ENCODE measurements around the gene IFT74. TPM values are rescaled to one million over a fixed set of nuclear protein-coding genes. Genes with fewer than 3 reads are reported as not detected.

Gene IFT74
- total and polyA plus RNA-seq, 2 donors (not counting 1 experiment from before 2014, with no cell fraction given): 12.8 to 18.0 TPM

GRCh38 chr9:27054125-27054524, 97.9 kb downstream of the IFT74 start:
- Histone ChIP-seq H2AFZ (ENCODE audit: low read length) (no peak overlapping the region), H3K27ac (ENCODE audit: insufficient read depth, low read length) (no peak overlapping the region), H3K4me3 (replicated peaks in 1 of 4; ENCODE audit: control extremely low read depth in 1 of 4, insufficient read depth in 1 of 4, low read depth in 3 of 4, low read length in 4 of 4) (no peak overlapping the region), H4K20me1 (ENCODE audit: control insufficient read depth, extremely low read depth, insufficient read depth, low read length) (no peaks in the 10 kb centered on the region), H3K4me2 (ENCODE audit: extremely low read depth, insufficient read depth, low read length) (no peak overlapping the region), H3K9me3 (ENCODE audit: control insufficient read depth, insufficient read depth, low read depth, low read length) (no peaks in the 10 kb centered on the region), H3K36me3 (ENCODE audit: control insufficient read depth, insufficient read depth, low read length) (no peaks in the 10 kb centered on the region), H3K9ac (ENCODE audit: insufficient read depth, low read length) (no peak overlapping the region), H3K79me2 (ENCODE audit: control insufficient read depth, insufficient read depth, low read length) (no peaks in the 10 kb centered on the region), H3K27me3 (ENCODE audit: control insufficient read depth, insufficient read depth, low read length) (no peaks in the 10 kb centered on the region), H3K4me1 (ENCODE audit: control insufficient read depth, extremely low read depth, insufficient read depth, low read length) (no peaks in the 10 kb centered on the region)
- TF ChIP-seq EZH2 (IDR thresholded peaks at IDR 0.05; ENCODE audit: low read length, missing control alignments) (no peak), CTCF (conservative IDR thresholded peaks at IDR 0.05 in 1 of 2, IDR thresholded peaks at IDR 0.05 in 1 of 2; ENCODE audit: low read depth in 1 of 2, low read length in 2 of 2) (no peak)
- no peak for DNase-seq (ENCODE audit: low read depth in 2 of 2)

GRCh38 chr9:27054841-27055240, 98.6 kb downstream of the IFT74 start:
- H3K27me3 ChIP-seq (ENCODE audit: control insufficient read depth, insufficient read depth, low read length): no peaks in the 10 kb centered on the region
- H3K27ac ChIP-seq (ENCODE audit: insufficient read depth, low read length): no peak overlapping the region
- no peak overlapping the region for H3K4me2 ChIP-seq (ENCODE audit: extremely low read depth, insufficient read depth, low read length)
- H2AFZ ChIP-seq (ENCODE audit: low read length): no peak overlapping the region
- no peaks in the 10 kb centered on the region for H3K4me1 ChIP-seq (ENCODE audit: control insufficient read depth, extremely low read depth, insufficient read depth, low read length)
- no peak overlapping the region for H3K4me3 ChIP-seq (replicated peaks in 1 of 4; ENCODE audit: control extremely low read depth in 1 of 4, insufficient read depth in 1 of 4, low read depth in 3 of 4, low read length in 4 of 4)
- H3K9me3 ChIP-seq (ENCODE audit: control insufficient read depth, insufficient read depth, low read depth, low read length): no peaks in the 10 kb centered on the region
- TF ChIP-seq EZH2 (IDR thresholded peaks at IDR 0.05; ENCODE audit: low read length, missing control alignments): no peak
- no peak for TF ChIP-seq CTCF (conservative IDR thresholded peaks at IDR 0.05 in 1 of 2, IDR thresholded peaks at IDR 0.05 in 1 of 2; ENCODE audit: low read depth in 1 of 2, low read length in 2 of 2)
- no peaks in the 10 kb centered on the region for H3K36me3 ChIP-seq (ENCODE audit: control insufficient read depth, insufficient read depth, low read length)
- H4K20me1 ChIP-seq (ENCODE audit: control insufficient read depth, extremely low read depth, insufficient read depth, low read length): no peaks in the 10 kb centered on the region
- H3K79me2 ChIP-seq (ENCODE audit: control insufficient read depth, insufficient read depth, low read length): no peaks in the 10 kb centered on the region
- no peak for DNase-seq (ENCODE audit: low read depth in 2 of 2)
- H3K9ac ChIP-seq (ENCODE audit: insufficient read depth, low read length): no peak overlapping the region

DNA sequence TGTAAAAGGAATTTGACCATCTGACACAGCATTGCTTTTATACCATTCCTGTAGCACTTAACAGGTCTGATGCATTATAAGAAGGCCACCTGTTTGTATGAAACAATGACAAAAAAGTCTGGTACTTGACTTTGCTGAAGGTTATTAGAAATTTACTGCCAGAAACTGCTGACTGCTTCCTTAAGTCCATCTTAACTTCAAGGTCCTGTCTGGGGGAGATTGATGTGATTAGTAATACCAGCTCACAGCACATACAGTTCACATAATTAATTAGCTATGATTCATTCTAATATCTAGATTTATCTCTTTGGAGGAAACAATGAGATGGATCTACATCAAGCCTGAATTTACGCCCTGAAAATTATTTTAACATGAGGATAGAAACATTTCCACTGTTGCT, 103.2 kb downstream of the IFT74 start:
- H2AFZ ChIP-seq (ENCODE audit: low read length): no peak overlapping the region
- no peaks in the 10 kb centered on the region for H3K27me3 ChIP-seq (ENCODE audit: control insufficient read depth, insufficient read depth, low read length)
- H4K20me1 ChIP-seq (ENCODE audit: control insufficient read depth, extremely low read depth, insufficient read depth, low read length): no peaks in the 10 kb centered on the region
- no peaks in the 10 kb centered on the region for H3K79me2 ChIP-seq (ENCODE audit: control insufficient read depth, insufficient read depth, low read length)
- TF ChIP-seq CTCF (conservative IDR thresholded peaks at IDR 0.05 in 1 of 2, IDR thresholded peaks at IDR 0.05 in 1 of 2; ENCODE audit: low read depth in 1 of 2, low read length in 2 of 2) (no peak), EZH2 (IDR thresholded peaks at IDR 0.05; ENCODE audit: low read length, missing control alignments) (no peak)
- no peaks in the 10 kb centered on the region for H3K4me1 ChIP-seq (ENCODE audit: control insufficient read depth, extremely low read depth, insufficient read depth, low read length)
- H3K9me3 ChIP-seq (ENCODE audit: control insufficient read depth, insufficient read depth, low read depth, low read length): no peaks in the 10 kb centered on the region
- no peak overlapping the region for H3K27ac ChIP-seq (ENCODE audit: insufficient read depth, low read length)
- no peak overlapping the region for H3K4me3 ChIP-seq (replicated peaks in 1 of 4; ENCODE audit: control extremely low read depth in 1 of 4, insufficient read depth in 1 of 4, low read depth in 3 of 4, low read length in 4 of 4)
- DNase-seq (ENCODE audit: low read depth in 2 of 2): peak in 1 of 2 donors; percentile 67
- H3K4me2 ChIP-seq (ENCODE audit: extremely low read depth, insufficient read depth, low read length): no peak overlapping the region
- no peak overlapping the region for H3K9ac ChIP-seq (ENCODE audit: insufficient read depth, low read length)
- H3K36me3 ChIP-seq (ENCODE audit: control insufficient read depth, insufficient read depth, low read length): no peaks in the 10 kb centered on the region
